Measurements from ENCODE around the gene RHOT2.

GRCh38 chr16:687499-687898 is 19.6 kb downstream of the RHOT2 start:
- TF ChIP-seq RFX1 (IDR thresholded peaks at IDR 0.05) (no peak), TFE3 (CRISPR knock-in tag; IDR thresholded peaks at IDR 0.05) (no peak), NCOR1 (IDR thresholded peaks at IDR 0.05) (no peak), CTCF (IDR thresholded peaks at IDR 0.05 in 2 of 3, conservative IDR thresholded peaks at IDR 0.05 in 1 of 3; ENCODE audit: insufficient read depth in 2 of 3, low read depth in 1 of 3, low read length in 3 of 3) (no peak), FOXJ3 (CRISPR knock-in tag; IDR thresholded peaks at IDR 0.05) (no peak), NRF1 (conservative IDR thresholded peaks at IDR 0.05 in 1 of 2, IDR thresholded peaks at IDR 0.05 in 1 of 2) (no peak), MYC (IDR thresholded peaks at IDR 0.05; ENCODE audit: low read depth, low read length) (no peak), MYC (CRISPR knock-in tag; IDR thresholded peaks at IDR 0.05; ENCODE audit: borderline replicate concordance, low read depth) (no peak)

Measured in K562 (cell line).